Activated naive CD4-positive, alpha-beta T cell treated with Interleukin-2 at 50 U/mL for 16 hours (primary cell): ENCODE measurements around the gene SLCO3A1.
"Not testable (repeated sequence)": the region's sequence is repeated elsewhere in the genome, so short reads cannot be mapped to it uniquely, and the experiment has no call there.

Source experiments
- DNase-seq: peaks from one replicate; pipeline ENCODE4 v3.0.0-alpha.2; 2020

SLCO3A1 gene

DNA sequence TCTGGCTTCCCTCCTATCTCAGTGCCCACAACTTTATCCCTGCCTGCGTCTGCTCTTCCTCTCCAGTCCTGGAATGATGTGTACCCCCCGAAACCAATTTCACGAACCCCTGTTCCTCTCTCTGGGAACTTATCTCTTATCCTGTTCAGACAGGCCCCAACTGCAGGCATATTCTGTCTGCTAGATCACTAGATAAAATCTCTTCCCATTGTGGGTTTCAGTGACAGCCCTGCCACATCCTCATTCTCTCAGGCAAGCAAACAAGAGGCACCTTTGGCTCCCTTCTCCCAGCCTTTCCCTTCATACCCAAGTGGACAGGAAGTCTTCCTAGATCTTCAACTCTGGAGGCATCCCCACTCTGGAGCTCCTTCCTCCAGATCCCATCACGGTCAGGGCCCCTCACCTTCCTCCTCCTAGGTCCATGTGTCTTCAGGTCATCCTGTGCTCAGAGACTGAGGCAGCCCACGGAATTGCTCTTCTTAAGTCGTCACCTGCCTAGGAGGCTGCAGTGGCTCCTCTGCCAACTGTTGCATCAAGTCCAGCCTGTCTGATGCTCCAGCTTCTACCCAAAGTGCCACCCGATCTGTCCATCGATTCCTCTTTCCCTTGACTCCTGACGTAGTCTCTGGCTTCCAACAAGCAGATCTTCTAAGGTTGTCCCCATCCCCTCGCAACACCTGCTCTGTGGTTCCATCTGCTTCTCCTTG is 190.8 kb downstream of the SLCO3A1 start:
- DNase-seq = no peak

DNA sequence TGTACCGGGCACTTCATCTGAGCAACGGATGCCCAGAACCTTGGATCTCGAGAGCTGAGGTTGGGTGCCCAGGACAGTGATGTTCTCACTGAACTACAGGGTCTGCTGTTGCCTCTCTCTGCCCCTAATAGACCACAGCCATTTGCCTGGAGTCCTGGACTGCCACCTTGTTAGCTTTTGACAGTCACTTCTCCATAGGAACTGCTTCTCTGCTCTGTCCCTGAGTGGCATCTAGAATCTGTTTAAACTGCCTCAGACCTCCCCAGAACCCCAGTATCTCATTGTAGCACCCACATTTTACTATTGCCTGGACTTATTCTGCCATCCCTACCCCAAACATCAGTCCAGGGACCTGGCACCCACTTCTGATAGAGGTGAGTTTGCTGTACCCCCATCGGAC is 194.4 kb downstream of the SLCO3A1 start:
- DNase-seq = no peak

DNA sequence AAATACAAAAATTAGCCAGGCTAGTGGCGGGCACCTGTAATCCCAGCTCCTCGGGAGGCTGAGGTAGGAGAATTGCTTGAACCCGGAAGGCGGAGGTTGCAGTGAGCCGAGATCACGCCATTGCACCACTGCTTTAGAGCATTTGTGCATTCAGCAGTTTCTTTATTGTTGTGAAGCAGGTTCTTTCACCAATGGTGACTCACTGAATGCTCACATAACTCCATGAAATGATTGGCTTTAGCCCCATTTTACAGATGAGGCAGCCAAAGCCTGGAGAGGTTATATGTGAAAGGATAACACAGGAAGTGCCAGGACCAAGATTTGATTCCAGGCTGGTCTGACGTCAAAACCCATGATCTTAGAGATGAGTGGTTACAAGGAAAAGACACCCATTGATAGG is 195.2 kb downstream of the SLCO3A1 start:
- no peak for DNase-seq

DNA sequence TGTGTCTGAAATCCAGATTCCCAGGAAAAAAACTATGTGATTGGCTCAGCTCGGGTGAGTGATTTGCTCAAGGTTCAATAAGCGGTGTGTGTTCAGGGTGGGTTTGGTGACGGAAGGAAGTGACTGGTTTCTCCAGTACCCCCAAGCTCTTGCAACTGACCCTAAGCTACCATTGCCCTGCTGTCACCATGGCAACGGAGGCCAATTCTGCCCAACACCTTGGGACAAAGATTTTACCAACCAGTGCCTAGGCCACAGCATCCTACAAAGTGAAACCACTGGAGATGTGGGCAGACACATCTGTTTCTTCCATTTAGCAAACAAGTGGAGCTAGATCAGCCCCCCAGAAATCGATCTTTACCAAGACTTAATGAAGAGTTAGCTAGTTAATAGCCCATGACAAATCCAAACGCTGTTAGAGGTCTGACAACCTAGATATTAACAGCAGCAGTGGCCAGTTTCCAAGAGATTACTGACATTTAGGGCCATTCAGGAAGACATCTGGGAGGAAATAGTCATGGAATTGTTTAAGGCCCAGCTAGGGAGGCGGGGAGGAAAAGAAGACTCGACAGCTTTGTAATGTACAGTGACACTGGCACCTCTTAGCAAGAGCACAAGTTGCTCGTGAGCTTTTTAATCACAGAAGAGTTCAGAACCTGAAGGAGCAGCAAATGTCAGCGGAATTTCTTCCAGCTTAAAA is 195.9 kb downstream of the SLCO3A1 start:
- DNase-seq = no peak

DNA sequence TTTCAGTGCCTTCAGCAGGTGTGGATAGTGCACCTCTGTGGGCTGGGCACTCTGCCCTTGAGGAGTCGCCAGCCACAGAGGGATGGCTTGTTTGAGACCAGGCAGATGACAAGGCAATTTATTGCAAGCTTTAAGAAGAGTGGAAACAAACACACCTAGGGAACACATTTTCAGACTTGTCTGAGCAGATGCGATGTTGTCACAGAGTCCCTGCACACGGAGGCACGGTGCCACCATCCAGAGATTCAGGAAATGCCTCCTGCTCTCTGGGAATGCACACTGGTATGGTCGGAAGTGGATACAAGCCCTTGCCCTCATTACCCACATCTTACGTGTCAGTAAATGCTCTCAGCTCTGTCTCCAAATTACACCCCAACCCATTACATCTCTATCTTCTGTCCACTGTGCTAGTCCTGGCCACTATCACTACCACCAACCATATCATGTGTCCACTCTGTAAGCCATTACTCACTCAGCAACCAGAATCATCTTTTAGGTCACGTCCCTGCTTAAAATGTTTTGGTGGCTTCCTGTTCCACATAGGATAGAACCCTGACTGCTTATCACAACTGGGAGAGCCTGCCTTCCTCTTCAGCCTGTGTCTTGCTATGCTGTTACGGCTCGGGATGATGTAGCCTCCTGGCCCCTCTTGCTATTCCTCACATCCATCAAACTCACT is 196.9 kb downstream of the SLCO3A1 start:
- no peak for DNase-seq

DNA sequence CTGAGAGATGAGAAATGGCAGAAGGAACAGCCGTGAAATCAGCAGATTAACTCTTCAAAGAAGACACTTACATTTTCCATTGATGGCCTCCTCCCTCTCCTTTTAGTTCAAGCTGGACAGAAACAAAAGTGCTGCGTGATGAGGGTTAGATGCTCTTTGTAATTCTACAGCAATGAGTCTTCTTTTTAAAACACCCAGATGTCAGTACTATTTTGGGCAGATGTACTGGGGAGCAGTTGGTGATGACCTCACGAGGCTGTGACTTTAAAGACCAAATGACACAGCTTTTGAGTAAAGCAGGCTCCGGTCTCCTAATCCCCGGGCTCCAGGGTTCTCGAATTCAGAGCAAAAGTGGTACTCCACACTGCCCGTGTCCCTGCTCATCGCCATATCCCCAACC is 198.2 kb downstream of the SLCO3A1 start:
- no peak for DNase-seq

DNA sequence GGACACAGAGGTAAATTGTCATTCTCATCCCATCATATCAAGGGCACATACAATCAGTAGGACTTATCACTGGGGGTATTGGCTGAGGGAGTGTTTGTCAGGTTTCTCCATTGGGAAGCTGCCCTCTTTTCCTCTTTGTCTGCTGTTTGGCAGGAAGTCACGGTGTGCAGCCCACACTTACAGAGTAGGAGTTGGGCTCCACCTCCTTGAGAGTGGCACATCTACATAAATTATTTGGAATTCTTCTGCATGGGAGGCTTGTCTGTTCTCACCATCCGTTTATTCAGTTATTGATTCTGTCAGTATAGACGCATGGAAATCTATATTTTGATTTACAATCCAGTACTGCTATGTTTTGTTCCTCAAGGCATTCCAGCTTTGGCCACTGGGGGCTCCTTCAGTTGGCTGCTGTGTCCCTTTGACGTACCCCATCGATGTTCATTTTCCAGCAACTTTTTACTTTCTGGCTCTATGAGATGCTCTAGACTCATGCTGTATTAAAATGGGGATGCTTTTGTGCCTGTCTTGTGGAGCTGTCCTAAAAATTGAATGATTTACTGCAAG is 200.3 kb downstream of the SLCO3A1 start:
- DNase-seq = no peak

DNA sequence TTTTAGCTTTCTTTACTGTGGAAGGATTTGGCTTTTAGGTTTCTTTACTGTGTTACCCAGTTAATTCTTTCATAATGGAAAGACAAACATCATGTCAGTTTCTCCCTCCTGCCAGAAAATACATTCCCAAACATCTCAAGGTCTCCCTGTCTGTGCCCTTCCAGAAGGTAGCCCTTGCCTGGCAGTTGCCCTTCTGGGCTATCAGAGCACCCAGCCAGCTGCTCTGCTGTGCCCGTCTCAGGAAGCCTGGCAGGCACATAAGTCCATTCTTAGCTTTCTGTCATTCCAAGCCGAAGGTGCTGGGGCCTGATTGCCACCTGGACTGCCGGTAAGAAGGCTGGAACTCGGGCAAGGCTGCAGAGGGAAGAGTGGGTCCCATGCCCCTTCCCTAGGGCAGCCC is 203.4 kb downstream of the SLCO3A1 start:
- DNase-seq = no peak

DNA sequence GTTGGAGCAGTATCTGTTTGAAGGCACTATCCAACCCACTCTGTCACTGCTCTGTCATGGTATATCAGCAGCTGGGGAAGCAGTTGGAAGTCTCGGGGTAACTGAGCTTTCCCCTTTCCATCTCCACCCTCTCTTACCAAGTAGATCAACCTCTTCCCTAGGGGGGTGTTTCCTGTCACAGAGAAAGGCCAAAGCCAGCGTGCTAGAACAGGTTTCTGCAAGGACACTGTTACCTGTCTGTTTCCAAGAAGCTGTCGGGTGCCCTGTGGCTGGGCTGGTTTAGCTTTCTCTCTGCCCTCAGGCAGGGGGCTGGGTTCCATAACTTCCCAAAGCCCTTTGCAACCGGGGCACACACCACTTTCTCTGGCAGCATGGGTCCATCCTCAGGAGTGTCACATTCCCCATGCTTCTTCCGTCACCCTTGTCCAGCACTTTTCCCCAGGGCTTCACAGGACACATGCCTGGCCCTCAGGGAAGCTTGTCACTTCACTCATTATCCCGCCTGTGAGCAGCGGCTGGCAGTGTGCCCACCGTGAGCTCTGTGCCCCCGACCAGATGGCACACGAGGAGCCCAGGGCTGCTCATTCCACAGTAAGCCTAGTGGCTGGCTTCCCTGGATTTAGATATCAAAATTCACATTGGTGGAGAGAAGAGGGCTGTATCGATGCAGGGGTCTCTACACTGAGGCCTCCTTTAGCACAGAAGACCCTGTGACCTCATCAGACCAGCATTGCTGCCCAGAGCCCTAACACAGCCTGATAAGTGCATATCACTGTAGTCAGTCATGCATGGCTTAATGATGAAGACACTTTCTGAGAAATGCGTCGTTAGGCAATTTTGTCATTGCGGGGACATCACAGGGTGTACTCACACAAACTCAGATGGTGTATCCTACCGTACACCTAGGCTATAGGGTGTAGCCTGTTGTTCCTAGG is 205.8 kb downstream of the SLCO3A1 start:
- DNase-seq = no peak

DNA sequence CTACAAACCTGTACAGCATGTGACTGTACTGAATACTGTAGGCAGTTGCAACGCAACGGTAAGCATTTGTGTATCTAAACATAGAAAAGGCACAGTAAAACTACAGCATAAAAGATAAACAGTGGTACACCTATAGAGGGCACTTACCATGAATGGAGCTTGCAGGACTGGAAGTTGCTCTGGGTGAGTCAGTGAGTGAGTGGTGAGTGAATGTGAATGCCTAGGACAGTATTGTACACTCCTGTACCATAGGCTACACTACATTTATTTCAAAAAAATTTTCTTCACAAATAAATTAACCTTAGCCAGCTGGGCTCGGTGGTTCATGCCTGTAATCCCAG is 206.4 kb downstream of the SLCO3A1 start:
- not testable (repeated sequence) for DNase-seq

DNA sequence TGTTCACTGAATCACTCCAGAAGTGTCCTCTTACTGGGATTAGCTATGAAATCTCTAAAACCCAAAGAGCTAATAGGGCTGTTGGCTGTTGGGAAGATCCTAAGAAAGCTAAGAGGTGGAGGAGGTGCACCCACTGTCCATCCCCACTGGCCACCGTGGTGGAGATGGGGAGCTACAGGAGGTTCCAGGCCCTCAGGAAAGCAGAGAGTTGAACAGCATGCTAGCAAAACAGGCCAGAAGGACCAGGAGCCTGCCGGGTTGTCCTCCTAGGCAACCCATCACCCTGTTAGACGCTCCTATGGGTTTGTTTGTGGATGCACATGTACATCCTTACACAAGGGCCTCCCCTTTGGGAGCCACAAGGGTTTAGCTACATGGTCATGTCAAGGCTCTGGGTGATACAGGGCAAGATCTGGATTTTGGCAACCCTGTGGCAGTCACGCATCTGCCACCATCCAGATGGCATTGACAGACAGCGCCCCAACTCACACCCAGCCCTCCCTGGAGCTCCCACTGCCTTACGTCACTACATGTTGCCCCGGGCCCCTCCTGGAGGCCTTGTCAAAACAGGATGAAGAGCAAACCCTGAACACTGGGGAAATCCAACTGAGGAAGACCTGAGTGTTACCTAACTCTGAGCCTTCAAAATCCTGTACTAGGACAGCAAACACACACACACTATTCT is 208.1 kb downstream of the SLCO3A1 start:
- no peak for DNase-seq

DNA sequence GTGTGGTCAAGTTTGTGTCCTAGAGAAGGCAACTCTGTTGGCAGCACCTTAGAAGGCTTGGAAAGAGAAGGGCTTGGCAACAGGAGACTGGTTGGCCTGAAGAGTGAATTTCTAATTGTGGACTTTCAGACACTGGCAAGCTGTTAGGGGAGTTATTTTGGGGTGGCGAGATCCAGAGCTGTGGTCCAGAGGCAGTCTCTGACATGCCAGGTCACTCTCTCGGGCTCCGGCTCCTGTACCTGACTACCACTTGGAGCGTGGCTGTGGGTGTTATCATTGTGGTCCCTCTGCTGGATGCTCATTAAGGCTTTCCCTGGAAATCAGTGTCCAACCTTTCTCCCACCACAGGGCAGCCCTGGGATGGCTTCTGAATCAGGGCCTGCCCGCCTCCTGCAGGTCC is 209.0 kb downstream of the SLCO3A1 start:
- DNase-seq = no peak

DNA sequence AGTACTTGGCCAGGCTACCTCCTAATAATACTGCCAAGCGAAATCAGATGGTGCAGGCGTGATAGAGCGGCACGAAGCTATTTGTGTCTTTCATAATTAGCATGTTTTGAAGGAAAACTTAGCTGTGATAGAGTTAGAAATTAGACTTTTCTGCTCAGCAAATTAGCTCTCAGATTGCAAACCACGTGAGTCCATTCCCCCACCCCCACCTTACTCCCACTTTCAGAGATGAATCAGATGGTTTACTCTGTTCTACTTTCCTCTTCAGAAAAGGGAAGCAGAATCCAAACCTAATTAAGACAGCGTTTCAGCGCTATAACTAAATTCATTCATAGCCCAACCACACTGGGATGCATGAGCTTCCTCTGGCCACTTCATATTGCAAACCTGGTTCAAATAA is 214.6 kb downstream of the SLCO3A1 start:
- DNase-seq = no peak

DNA sequence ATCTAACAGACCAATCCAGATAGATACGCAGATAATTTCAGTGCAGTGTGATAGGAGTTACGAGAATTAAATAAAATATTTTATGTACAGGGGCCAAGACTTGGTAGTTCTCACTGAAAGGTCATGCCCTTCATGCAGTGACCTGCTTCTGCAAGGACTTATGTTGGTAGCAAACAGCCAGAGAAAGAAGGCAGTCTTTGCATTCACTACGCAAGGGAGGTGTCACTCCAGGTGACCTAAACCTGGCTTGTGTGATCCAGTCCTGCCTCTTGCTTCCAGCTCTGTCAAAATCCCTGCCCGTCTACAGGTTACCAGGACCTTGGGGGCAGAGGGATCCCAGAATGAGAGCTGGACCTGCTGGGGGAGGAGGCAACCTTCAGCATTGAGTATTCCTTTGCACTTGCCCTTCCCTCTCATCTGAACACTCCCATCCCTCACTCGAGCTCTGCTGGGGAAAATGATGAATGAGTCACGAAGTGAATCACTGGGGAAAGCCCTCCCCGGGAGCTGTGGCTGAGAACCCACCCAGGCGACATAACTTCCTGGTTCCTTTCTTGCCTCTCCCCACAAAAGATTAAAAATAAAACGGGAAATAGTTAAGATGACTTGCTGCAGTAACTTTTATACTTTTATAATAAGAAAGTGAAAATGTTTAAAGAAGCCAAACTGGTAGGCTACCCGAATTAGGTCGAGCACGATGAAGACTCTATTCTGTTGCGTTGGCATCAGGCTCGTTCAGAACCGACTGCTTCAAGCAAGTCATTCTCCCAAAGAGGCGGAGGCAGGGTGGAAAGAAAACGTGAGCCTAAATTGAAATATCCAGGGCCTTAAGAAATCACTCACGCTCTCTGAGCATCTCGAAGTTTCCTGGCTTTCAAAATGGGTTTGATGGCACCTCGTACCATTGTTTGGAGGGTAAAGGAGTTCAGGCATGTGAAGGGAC is 216.1 kb downstream of the SLCO3A1 start:
- DNase-seq = peak; percentile 62

DNA sequence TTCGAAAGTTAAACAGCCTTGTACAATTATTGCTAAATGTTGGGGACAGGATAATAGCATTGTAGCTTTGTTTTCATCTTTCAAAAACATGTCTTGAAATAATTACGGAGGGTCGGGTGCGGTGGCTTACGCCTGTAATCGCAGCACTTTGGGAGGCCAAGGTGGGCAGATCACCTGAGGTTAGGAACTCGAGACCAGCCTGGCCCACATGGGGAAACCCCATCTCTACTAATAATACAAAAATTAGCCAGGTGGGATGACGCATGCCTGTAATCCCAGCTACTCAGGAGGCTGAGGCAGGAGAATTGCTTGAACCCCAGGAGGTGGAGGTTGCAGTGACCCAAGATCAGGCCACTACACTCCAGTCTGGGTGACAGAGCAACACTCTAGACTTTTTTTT is 216.7 kb downstream of the SLCO3A1 start:
- not testable (repeated sequence) for DNase-seq

DNA sequence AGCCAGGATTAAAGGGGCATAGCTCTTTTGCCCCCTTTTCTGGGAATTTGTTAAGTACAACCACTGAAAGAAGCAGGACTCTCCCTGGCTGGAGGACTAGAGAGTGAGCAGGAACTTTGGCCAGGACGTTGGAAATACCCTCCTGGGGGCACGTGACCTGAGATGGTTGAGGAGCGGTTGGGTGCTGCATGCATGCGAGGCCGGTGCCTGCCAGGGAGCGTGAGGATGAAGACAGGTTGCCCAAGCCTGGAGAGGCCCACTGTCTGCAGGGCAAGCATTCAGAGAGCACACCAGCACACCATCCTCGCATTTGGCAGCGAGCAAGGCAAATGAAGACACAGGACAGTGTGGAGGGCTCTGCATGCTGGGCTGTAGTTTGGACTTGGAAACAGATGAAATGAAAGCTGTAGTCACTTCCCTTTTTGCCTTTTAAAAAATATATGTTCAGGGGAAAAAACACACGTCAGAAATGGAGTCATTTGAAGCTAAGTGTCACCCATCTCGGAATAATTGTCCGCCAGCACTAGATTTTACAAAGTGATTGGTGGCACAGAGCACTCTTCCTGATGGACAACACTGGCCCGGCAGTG is 217.6 kb downstream of the SLCO3A1 start:
- DNase-seq = no peak

DNA sequence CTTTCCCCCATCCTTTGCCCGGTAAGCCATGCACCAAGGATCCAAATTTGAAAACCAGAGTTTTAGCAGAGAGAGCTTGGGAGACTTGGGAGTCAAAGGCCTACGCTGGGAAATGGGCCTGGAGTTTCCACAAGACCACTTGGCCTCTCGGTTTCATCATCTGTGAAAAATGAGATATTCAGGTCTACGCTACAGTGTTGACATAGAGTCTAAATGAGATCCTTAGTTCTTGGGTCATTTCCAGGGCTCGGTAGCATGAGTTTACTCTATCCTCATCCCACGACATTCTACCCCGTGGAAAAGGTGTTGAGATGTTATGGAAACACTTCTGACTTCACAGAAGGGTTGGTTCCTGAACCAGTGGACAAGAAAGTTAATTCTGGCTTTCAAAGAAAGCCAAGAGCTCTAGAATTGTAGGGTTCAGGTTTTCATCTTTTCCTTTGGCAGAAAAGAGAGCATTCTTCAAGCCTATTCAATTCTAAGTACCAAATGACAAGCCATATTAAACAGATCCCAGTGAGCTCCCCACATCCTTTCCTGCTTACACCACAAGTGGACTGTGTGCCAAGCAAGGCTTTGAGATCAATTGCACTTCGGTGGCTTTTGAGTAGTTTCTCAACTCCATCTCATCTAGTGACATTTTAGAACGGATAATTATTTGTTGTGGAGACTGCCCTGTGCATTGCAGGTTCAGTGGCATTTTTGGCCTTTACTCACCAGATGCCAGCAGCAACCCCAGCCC is 219.7 kb downstream of the SLCO3A1 start:
- no peak for DNase-seq

DNA sequence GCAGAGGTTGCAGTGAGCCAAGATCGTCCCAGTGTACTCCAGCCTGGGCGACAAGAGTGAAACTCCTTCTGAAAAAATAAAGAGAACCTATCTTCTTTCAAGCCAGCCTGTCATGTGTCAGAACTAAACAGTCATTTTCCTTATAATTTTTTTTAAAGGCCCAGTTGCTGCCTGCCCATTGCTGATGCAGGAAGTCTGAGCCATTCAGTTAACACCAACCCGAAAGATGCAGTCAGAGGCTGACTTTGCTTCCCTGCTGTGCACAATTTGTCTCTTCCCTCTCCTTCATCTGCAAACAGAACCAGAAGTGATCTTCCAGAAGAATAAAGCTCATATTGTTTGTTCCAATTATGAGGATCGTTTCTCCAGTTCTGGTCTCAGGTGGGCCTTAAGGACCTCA is 220.6 kb downstream of the SLCO3A1 start:
- DNase-seq = no peak

DNA sequence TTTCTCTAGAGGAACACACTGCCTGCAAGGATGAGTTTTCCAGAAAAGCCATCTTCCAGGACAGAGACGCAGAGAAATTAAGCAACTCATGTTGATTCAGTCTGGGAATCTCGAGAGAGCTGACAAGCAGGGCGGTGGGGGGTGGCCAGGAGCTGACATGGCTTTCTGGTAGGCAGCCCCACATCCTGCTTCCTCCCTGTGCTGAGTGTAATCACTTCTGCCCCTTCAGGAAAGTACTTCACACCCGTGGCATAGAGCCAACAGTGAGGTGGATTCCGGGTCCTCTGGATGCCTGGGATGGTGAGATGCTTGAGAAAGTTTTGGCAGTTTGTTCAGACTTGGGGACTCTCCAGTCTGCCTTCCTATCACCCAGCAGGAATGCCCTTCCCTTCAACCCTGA is 221.1 kb downstream of the SLCO3A1 start:
- DNase-seq = no peak

DNA sequence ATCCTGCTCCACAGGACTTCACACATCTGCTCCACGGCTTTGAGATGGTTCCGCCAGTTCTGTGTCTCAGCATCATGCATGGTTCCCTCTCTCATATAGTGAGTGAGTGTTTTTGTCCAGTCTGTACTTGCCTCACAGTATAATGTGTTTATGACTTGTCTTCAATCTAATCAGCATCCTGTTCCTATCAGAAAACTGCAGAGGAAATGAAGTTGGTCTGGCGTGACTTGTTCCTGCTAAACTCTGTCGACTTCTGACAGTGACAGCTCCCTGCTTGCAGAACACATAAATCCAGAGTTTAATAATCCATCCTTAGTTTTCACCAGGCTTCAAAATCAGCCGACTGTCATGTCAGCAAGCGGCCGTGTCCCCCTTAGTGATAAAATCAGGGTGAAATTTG is 222.3 kb downstream of the SLCO3A1 start:
- no peak for DNase-seq
